GM18951 (cell line): ENCODE data around the gene CCND3.
A peak's percentile ranks its signal among the peaks of the same experiment; 100 is the strongest.

Experiments
- POLR2A ChIP-seq: IDR thresholded peaks from 4 replicates; pipeline ENCODE4 v1.6.1; 2011; ENCODE audit warnings: mild to moderate bottlenecking; ENCODE audit not compliant: insufficient read length, insufficient read depth; ENCODE audit errors: extremely low read depth
- in situ Hi-C: fragments of 300-500 bp; cut with MboI; formaldehyde crosslinking; loops from one replicate; pipeline ENCODE4 v1.12.0; 2022; ENCODE audit warnings: low sequenced_read_pairs, mixed read lengths, inconsistent platforms; ENCODE audit not compliant: unreplicated experiment

CCND3 gene

DNA sequence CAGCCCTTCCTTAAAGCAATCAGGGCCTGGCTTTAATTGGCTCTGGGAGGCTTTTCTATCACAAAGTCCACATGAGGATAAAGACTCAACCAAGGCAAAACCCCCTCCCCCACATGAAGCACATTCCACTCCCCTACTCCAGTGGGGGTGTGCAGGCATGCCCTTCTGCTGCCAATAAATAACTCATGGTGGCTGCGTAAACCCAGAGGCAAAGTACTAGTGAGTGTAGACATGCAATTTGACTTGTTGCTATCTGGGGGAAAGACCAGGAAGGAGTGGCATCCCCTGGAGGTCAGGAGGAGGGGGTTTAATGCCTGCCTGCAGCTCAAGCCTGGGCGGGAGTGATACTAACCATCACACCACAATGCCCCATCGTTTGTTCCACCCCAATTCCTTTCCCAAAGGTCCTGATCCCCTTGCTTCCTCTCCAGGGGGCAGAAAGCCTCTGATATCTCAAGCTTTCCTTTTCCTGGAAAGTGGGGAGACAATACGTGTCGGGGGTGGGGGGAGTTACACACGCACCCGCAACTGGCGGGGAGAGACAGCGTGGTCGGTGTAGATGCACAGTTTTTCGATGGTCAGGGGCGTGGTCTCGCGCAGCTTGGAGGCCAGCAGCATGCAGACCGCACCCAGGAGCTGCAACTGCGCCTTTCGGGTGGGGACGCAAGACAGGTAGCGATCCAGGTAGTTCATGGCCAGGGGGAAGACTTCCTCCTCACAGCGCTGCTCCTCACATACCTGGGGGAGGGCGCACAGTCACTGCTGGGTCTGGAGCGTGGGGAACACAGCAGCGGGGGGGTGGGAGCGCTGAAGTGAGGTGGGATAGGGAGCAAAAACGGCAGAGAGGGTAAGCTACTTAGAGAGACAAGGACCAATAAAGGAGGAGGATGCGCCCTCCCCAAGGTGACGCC lies 1.5 kb downstream of the CCND3 start:
- TF ChIP-seq POLR2A = no peak
- in situ Hi-C loops = loop anchor here (10.0 kb wide), 1 partner anchor 105 kb away; no protein-coding TSS in a partner anchor

DNA sequence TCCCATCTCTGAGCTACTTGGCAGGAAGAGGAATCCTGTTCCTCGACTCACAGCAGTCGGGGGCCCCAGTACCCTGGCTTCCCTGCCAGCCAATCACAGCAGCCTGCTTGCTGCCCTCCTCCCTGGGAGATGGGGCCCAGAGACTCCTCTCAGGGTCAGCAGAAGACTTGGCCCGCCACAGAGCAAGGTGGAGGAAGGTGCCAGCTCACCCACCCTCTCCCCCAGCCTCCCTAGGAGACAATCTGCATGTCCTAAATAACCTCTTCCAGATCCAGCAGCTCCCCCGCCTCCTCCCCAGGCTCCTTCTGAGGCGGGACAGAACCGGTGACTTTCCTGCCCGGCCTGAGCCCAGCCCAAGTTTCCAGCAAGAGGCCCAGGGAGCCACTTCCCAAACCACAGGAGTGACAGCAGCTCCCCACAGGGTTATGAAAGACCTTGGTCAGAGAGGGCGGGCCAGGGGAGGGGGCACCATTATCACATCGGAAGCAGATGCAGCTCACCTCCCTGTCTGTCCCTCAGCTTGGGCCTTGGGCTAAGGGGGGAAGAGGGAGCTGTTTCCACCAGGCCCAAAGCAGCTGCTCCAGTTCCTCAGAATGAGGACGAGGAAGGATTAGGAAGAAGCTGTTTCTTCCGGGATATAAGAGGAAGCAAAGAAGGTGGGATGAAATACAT lies 2.3 kb downstream of the CCND3 start:
- no peak for TF ChIP-seq POLR2A
- in situ Hi-C loops = loop anchor here (10.0 kb wide), 1 partner anchor 105 kb away; no protein-coding TSS in a partner anchor

DNA sequence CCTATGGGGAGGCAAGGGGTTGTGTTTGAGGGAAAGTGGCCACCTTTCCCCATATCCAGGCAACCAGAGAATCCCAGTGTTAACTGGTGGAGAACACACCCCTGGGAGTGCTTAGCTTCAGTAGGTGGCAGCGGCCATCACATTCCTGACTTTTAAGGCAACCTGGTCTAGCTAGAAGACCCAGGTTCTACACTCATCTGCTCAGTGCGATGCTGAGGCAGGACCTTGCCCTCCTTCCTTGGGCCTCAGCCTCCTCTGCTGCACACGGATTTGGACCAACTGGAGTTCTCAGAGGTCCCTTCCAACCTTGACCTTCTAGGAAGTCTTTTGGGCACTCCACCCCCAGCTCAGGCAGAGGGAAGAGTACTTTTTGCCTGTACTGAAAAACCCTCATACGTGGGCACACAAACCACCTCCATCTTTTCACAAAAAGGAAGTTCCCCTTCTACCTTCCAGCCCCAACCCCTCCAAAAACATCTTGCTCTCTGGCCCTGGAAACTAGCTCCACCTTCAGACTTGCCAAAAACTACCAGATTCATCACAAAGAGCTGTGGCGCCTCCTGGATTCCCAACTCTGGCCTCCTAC lies 2.9 kb downstream of the CCND3 start:
- in situ Hi-C loops = loop anchor here (10.0 kb wide), 1 partner anchor 106 kb away; no protein-coding TSS in a partner anchor
- TF ChIP-seq POLR2A = no peak

DNA sequence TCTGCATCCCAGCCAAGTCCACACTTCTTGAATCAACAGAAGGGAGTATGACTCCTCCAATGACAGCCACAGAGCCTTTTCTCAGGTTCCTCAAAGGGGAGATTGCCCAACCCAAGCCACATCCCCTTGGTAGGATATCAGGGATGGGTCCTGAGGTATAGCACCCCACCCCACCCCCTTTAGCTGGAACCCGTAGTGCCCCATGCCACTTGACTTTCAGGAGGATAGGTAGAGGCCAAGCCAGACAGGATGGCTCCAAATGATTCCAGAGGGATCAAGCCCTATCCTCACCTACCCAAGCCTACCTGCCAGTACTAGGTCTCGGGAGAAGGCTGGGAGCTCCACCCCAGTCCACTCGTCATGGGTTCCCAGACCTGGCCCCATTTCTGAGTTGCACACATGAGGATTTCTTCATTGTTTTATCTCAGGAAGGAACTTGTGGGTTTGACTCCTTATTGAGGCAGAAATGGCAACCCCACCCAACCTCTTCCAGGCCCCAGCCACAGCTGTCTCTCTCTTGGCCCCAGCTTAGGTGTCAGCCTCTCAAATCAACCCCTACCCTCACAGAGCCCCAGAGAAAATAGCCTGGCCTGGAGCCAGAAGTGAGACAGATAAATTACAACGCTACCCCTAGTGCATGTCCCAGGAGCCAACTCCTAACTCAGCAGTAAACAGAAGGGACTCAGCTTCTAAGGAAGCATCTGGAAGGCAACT lies 3.6 kb downstream of the CCND3 start:
- no peak for TF ChIP-seq POLR2A
- in situ Hi-C loops = loop anchor here (10.0 kb wide), 1 partner anchor 107 kb away; no protein-coding TSS in a partner anchor

DNA sequence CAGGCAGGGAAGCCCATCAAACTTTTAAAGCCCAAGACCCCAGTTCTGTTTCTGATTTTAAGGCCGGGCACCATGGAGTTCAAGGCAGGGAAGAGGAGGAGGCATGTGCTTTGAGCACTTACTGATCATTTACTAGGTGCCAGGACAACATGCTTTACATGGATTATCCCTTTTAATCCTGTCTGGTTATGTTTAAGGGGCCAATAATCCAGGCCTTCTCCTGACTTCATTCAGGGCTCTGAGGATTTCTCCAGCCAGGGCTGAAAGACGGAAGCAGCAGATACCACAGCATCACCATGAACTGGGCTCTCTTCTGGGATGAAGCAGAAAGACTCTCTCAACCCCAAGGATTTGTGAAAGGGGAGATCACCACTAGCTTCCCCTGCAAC lies 4.1 kb downstream of the CCND3 start:
- TF ChIP-seq POLR2A = no peak
- in situ Hi-C loops = loop anchor here (10.0 kb wide), 1 partner anchor 107 kb away; no protein-coding TSS in a partner anchor

DNA sequence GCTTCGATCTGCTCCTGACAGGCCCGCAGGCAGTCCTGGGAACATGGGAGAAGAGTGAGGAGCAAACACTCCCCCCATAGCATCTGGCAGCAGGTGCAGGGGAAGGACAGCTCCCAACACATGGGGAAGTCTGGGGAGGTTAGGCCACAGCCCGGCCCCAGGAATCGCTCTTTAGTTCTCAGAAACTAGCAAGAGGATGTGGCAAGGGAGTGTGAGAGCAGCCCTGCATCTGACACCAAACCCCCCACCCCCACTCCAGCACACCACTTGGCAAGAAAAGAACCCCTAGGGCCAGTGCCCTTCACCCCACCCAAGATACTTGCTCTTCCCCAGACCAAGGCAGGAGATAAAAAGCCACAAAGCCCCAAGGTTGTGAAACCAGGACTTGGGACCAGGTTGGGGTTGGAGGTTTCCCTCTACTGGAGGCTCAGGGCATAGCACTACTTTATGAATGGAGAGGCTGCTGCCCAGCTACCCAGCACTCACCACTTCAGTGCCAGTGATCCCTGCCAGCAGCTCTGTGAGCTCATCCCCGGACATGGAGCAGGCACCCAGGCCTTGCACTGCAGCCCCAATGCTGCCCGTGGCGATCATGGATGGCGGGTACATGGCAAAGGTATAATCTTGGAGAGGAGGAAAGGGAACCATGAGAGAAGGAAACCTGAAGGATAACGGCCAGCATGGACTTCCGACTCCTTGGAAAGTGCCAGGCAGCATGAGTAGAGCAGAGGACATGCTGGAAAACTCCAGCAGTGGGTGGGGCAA lies 5.4 kb downstream of the CCND3 start:
- in situ Hi-C loops = loop anchor here (10.0 kb wide), 1 partner anchor 109 kb away; no protein-coding TSS in a partner anchor
- TF ChIP-seq POLR2A = peak; percentile 29

DNA sequence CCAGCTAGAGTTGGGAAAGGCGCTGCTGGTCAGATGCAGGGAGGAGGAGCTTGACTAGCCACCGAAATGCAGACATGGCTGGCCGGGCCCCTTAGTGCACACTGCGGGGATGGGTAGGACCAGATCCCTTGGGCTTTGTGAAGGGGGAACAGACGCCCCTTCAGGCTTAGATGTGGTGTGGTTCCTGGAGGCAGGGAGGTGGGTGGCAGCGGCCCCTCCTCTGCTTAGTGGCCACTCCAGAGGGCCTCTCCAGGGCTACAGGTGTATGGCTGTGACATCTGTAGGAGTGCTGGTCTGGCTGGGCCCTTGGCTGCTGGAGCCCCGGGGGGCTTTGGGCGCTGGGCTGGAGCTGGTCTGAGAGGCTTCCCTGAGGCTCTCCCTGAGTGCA lies 5.9 kb downstream of the CCND3 start:
- in situ Hi-C loops = loop anchor here (10.0 kb wide), 1 partner anchor 109 kb away; no protein-coding TSS in a partner anchor

DNA sequence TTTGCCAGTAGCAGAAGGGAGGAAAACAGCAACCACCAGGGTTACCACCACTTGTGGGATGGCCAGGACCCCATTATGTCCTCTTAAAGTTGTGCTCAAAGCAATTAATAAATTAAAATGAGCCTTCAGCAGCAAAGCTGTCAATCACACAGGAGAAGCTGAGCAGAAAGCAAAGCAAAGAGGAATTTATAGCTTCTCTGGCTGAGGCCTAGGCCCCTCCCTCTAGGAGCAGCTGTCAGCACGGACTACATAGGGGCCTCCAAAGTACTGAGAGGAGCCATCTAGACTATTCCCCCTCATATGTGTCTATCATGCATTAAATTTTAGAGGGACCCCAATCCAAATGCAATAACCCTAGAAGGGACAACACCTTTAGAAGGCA lies 6.4 kb downstream of the CCND3 start:
- in situ Hi-C loops = loop anchor here (10.0 kb wide), 1 partner anchor 110 kb away; no protein-coding TSS in a partner anchor
- TF ChIP-seq POLR2A = no peak

More for the DNA sequence above, 5.9 kb downstream of the CCND3 start:
- TF ChIP-seq POLR2A = no peak

DNA sequence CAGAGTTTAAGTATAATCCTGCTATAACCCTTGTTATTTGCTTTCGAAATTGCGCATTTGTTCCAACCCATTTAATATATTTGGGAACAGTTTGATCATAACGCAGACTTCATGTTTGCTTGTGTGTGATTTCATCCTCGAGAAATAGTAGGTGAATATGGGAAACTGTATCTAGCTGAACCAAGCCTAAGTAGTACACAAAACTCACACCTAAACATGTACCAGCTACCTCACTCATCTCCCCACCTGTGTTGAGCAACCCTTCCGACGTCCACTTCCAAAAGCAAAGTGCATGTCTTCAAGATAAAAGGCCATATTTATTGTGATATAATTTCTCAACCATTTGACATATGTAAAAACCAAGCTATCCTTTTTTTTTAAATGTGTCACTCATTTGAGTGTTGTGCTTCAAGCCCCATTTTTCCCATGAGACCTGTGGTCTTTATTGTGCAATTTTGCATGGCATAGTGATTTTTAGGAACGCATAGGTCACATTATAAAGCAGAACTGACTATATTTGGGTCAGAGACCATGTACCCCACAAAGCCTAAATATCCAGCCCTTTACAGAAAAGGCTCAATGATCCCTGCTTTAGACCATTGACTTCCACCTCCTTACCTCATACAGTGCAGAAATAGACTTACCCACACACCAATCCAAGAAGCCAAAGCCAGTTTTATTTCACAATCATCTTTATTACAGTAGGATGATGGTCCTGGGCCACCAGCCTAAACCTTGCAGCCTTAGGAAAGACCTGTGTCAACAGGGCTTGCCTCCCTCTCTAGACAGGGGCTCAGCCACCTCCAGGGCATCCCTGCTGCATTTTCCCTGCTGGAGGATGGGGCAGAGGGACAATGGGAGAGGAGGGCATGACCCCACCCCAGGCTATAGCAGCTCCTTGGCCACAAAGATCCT lies 7.1 kb downstream of the CCND3 start:
- TF ChIP-seq POLR2A = no peak
- in situ Hi-C loops = loop anchor here (10.0 kb wide), 1 partner anchor 110 kb away; no protein-coding TSS in a partner anchor

DNA sequence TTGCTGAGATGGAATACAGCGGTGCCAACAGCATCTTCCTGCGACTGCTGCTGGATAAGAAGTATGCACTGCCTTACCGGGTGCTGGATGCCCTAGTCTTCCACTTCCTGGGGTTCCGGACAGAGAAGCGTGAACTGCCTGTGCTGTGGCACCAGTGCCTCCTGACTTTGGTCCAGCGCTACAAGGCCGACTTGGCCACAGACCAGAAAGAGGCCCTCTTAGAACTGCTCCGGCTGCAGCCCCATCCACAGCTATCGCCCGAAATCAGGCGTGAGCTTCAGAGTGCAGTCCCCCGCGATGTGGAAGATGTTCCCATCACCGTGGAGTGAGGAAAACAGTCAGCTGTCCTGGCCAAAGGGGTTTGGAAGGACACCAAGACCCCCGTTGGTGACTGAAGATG lies 9.2 kb downstream of the CCND3 start:
- no peak for TF ChIP-seq POLR2A
- in situ Hi-C loops = loop anchor here (10.0 kb wide), 1 partner anchor 112 kb away; no protein-coding TSS in a partner anchor

DNA sequence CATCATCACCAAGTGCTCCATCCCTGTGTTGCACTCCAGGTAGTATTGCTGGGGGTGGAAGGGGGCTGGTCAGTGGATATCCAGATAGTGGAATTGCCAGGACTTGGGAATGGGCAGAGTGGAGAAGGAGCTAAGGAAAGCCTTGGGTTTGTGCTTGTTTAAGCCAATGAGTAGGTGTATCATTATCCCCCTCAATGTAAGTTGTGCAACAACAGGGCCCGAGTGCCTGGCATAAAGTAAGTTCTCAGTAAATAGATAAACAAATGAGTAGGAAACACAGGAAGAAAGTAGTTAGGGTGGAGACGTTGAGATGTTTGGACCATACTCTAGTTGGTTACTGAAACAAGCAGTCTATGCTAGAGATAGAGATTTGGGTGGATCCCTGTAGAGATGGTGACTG lies 9.8 kb downstream of the CCND3 start:
- no peak for TF ChIP-seq POLR2A
- in situ Hi-C loops = loop anchor here (10.0 kb wide), 1 partner anchor 113 kb away; no protein-coding TSS in a partner anchor
